ENCODE results near the gene ADAMTSL3. TPM values are rescaled to one million over a fixed set of nuclear protein-coding genes. Genes with fewer than 3 reads are reported as not detected.
"Not testable (repeated sequence)": the region's sequence is repeated elsewhere in the genome, so short reads cannot be mapped to it uniquely, and the experiment has no call there.

The ADAMTSL3 gene
- total RNA-seq, 3 donors from 2014 or later (not counting 1 experiment from before 2014, with no cell fraction given) = 0.14 to 0.43 (median 0.25) TPM

DNA sequence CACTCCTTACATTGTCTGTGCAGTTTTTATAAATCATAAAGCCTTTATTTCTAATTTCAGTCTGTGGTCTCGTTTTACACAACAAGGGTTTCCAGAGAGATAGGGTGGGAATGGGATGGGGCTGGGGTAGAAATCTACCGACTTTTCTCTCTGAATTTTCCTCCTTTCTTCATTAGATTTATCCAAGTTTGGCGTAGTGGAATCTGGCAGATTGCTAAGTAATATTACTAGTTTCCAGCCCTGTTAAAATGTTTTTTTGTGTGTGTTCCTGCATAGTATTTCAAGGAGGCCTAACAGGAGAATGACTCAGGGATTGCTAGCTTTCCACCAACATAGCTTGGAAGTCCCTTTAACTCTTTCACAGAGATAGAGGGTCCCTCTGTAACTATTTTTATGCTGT is 396.2 kb downstream of the ADAMTSL3 start:
- no peaks in the 10 kb centered on the region for H3K36me3 Mint-ChIP-seq
- intact Hi-C loops (cut with micrococcal nuclease) = no loop called here
- TF ChIP-seq, protein P1, sequence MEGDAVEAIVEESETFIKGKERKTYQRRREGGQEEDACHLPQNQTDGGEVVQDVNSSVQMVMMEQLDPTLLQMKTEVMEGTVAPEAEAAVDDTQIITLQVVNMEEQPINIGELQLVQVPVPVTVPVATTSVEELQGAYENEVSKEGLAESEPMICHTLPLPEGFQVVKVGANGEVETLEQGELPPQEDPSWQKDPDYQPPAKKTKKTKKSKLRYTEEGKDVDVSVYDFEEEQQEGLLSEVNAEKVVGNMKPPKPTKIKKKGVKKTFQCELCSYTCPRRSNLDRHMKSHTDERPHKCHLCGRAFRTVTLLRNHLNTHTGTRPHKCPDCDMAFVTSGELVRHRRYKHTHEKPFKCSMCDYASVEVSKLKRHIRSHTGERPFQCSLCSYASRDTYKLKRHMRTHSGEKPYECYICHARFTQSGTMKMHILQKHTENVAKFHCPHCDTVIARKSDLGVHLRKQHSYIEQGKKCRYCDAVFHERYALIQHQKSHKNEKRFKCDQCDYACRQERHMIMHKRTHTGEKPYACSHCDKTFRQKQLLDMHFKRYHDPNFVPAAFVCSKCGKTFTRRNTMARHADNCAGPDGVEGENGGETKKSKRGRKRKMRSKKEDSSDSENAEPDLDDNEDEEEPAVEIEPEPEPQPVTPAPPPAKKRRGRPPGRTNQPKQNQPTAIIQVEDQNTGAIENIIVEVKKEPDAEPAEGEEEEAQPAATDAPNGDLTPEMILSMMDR (IDR thresholded peaks at IDR 0.05) = no peak
- H3K27me3 Mint-ChIP-seq (ENCODE audit: low read depth in 2 of 2) = peaks cover 1 to 10% of the 10 kb centered on the region in 2 donors
- H3K27ac ChIP-seq (ENCODE audit: low read length) = no peak overlapping the region
- DNase-seq (no peak), ATAC-seq (no peak)
- peaks cover 3 to 4% of the 10 kb centered on the region in 2 donors for H3K9me3 Mint-ChIP-seq
- H3K27ac Mint-ChIP-seq = no peak overlapping the region
- no peaks in the 10 kb centered on the region for H3K9me3 ChIP-seq (ENCODE audit: control insufficient read depth, insufficient read depth, low read length)
- no CpG with 5 or more reads among the region's 3 CpGs for WGBS (ENCODE audit: insufficient coverage)
- no peak overlapping the region for H3K4me3 Mint-ChIP-seq
- no peak overlapping the region for H3K4me3 ChIP-seq (ENCODE audit: low read length)
- H3K4me1 Mint-ChIP-seq = no peaks in the 10 kb centered on the region
- no peaks in the 10 kb centered on the region for H3K4me1 ChIP-seq (ENCODE audit: control insufficient read depth, insufficient read depth, low read length)
- H3K27me3 ChIP-seq (ENCODE audit: control insufficient read depth, insufficient read depth, low read length) = no peaks in the 10 kb centered on the region
- H3K36me3 ChIP-seq (ENCODE audit: control insufficient read depth, insufficient read depth, low read length) = no peaks in the 10 kb centered on the region

DNA sequence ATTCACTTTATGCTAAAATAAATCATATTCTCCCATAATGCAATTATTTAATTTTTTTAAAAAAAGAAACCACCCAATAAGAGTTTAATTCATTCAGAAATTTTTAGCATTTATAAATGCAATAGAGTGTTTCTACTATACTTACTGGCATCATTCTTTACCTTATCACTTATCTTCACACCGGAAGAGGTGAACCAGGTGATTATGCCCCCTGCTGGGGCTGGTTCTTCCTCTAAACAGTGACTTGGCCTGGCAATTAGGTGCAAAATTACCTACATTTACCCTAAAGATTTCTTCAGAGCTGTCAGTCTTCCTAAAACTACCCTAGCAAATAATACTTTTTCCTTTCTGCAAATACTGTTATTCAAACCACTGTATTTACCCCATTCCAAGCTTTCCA is 397.2 kb downstream of the ADAMTSL3 start:
- H3K4me3 Mint-ChIP-seq; H3K27me3 ChIP-seq (ENCODE audit: control insufficient read depth, insufficient read depth, low read length); H3K27ac ChIP-seq (ENCODE audit: low read length); H3K4me1 Mint-ChIP-seq; H3K36me3 Mint-ChIP-seq; H3K4me1 ChIP-seq (ENCODE audit: control insufficient read depth, insufficient read depth, low read length); intact Hi-C loops (cut with micrococcal nuclease); H3K9me3 Mint-ChIP-seq; H3K27me3 Mint-ChIP-seq (ENCODE audit: low read depth in 2 of 2); H3K36me3 ChIP-seq (ENCODE audit: control insufficient read depth, insufficient read depth, low read length); H3K9me3 ChIP-seq (ENCODE audit: control insufficient read depth, insufficient read depth, low read length); DNase-seq; H3K4me3 ChIP-seq (ENCODE audit: low read length); H3K27ac Mint-ChIP-seq: not testable (repeated sequence)
- ATAC-seq = peak in 1 of 3 donors; percentile 39
- WGBS (ENCODE audit: insufficient coverage) = no CpG with 5 or more reads among the region's 1 CpG

DNA sequence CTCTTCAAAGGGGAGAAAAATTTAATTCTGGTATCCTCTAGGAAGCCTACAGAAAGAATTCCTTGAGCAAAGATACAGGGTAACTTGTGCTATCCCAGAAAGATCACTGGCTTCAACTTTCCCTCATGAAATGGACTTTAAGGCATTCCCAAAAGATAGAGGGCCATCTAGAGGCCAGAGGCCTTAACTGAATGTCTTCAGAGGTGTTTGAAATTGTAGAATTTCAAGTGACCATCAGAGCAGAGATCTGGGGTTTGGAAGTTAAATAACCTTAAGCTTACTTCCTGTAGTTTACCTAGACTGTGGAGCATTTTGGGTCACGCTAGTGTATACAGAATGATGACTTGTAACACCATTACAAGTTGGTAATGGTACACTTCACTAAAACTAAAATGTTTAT is 400.6 kb downstream of the ADAMTSL3 start:
- DNase-seq; H3K4me1 ChIP-seq (ENCODE audit: control insufficient read depth, insufficient read depth, low read length); H3K27ac Mint-ChIP-seq; H3K9me3 ChIP-seq (ENCODE audit: control insufficient read depth, insufficient read depth, low read length); H3K4me1 Mint-ChIP-seq; H3K27ac ChIP-seq (ENCODE audit: low read length); H3K36me3 ChIP-seq (ENCODE audit: control insufficient read depth, insufficient read depth, low read length); H3K4me3 Mint-ChIP-seq; ATAC-seq; H3K4me3 ChIP-seq (ENCODE audit: low read length); intact Hi-C loops (cut with micrococcal nuclease); H3K27me3 ChIP-seq (ENCODE audit: control insufficient read depth, insufficient read depth, low read length): not testable (repeated sequence)
- peaks cover 12 to 15% of the 10 kb centered on the region in 2 donors for H3K27me3 Mint-ChIP-seq (ENCODE audit: low read depth in 2 of 2)
- peaks cover 17% of the 10 kb centered on the region for H3K36me3 Mint-ChIP-seq
- H3K9me3 Mint-ChIP-seq = peaks cover 9 to 12% of the 10 kb centered on the region in 2 donors
- WGBS (ENCODE audit: insufficient coverage) = no CpG with 5 or more reads among the region's 1 CpG

DNA sequence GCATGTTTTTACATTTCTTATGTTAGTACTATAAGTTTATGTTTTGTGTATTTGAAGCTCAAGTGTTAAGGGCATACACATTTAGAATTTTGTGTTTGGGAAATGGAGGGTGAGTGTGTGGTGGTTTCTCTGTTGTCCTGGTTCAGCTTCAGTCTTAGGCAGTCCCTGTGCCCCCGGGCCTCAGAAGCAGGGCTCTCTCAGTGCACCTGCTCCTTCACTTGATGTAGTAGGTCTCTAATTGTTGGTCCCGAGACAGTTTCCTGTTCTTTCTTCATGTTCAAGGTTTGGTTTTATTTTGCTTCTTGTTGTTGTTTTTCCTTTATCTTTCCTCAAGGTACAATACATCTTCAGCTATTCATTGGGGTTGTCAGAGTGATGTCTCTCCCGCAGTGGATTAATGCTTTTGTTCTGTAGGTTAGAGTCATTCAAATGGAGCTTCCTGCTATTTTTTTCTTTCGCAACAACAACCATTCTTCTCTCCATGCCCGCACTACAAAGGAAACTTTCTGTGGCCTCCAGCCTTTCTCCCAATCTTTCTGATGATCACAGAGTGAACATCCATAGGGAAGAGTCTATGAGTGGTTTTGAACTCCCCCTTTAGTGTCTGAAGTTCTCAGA is 403.9 kb downstream of the ADAMTSL3 start:
- intact Hi-C loops (cut with micrococcal nuclease) = no loop called here
- WGBS (ENCODE audit: insufficient coverage) = 83% methylated on average over 2 of the region's 5 CpGs
- Mint-ChIP-seq H3K27me3 (ENCODE audit: low read depth in 2 of 2) (peaks cover 12 to 15% of the 10 kb centered on the region in 2 donors), H3K4me3 (no peak overlapping the region), H3K4me1 (no peaks in the 10 kb centered on the region), H3K36me3 (peaks cover 17% of the 10 kb centered on the region), H3K27ac (no peak overlapping the region), H3K9me3 (peaks cover 11 to 12% of the 10 kb centered on the region in 2 donors)
- H3K36me3 ChIP-seq (ENCODE audit: control insufficient read depth, insufficient read depth, low read length) = no peaks in the 10 kb centered on the region
- DNase-seq = no peak
- no peaks in the 10 kb centered on the region for H3K9me3 ChIP-seq (ENCODE audit: control insufficient read depth, insufficient read depth, low read length)
- ATAC-seq = no peak
- no peaks in the 10 kb centered on the region for H3K4me1 ChIP-seq (ENCODE audit: control insufficient read depth, insufficient read depth, low read length)
- H3K27ac ChIP-seq (ENCODE audit: low read length) = no peak overlapping the region
- TF ChIP-seq, protein P1 (IDR thresholded peaks at IDR 0.05) = no peak
- H3K27me3 ChIP-seq (ENCODE audit: control insufficient read depth, insufficient read depth, low read length) = no peaks in the 10 kb centered on the region
- H3K4me3 ChIP-seq (ENCODE audit: low read length) = no peak overlapping the region

DNA sequence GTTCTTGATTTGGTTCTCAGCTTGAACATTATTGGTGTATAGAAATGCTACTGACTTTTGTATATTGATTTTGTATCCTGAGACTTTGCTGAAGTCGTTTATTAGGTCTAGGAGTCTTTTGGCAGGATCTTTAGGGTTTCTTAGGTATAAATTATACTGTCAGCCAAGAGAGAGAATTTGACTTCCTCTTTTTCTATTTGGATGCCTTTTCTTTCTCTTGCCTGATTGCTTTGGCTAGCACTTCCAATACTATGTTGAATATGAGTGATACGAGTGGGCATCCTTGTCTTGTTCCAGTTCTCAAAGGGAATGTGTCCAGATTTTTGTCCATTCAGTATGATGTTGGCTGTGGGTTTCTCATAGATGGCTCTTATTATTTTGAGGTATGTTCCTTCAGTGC is 409.8 kb downstream of the ADAMTSL3 start:
- DNase-seq; ATAC-seq; H3K27me3 Mint-ChIP-seq (ENCODE audit: low read depth in 2 of 2); H3K27ac Mint-ChIP-seq; H3K4me1 ChIP-seq (ENCODE audit: control insufficient read depth, insufficient read depth, low read length); H3K4me3 ChIP-seq (ENCODE audit: low read length); H3K36me3 Mint-ChIP-seq; H3K4me3 Mint-ChIP-seq; H3K27me3 ChIP-seq (ENCODE audit: control insufficient read depth, insufficient read depth, low read length); H3K9me3 Mint-ChIP-seq; intact Hi-C loops (cut with micrococcal nuclease); H3K9me3 ChIP-seq (ENCODE audit: control insufficient read depth, insufficient read depth, low read length); H3K4me1 Mint-ChIP-seq; H3K36me3 ChIP-seq (ENCODE audit: control insufficient read depth, insufficient read depth, low read length); H3K27ac ChIP-seq (ENCODE audit: low read length): not testable (repeated sequence)
- 54% methylated on average over 2 of the region's 2 CpGs for WGBS (ENCODE audit: insufficient coverage)

DNA sequence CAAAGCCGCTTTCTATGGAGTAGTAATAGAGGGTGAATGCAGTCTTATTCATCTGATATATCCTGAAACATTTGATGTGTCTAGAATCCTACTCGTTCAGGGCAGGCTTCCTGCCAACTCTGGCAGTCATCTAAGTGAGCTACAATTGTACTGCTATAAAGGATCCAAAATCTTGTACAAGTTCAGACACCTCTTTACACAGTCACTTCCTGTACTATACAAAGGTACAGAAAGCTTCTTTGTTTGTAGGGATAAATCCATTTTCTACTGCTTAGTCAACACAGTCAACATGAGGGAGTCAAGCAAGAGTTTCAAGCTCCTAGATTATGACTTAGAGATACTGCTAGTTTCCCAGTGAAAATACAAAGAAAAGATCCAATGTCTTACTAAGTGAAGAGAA is 414.8 kb downstream of the ADAMTSL3 start:
- H3K9me3 Mint-ChIP-seq; H3K36me3 Mint-ChIP-seq; H3K4me3 ChIP-seq (ENCODE audit: low read length); H3K36me3 ChIP-seq (ENCODE audit: control insufficient read depth, insufficient read depth, low read length); H3K27ac ChIP-seq (ENCODE audit: low read length); H3K9me3 ChIP-seq (ENCODE audit: control insufficient read depth, insufficient read depth, low read length); H3K4me1 ChIP-seq (ENCODE audit: control insufficient read depth, insufficient read depth, low read length); intact Hi-C loops (cut with micrococcal nuclease); H3K4me3 Mint-ChIP-seq; H3K4me1 Mint-ChIP-seq; H3K27me3 ChIP-seq (ENCODE audit: control insufficient read depth, insufficient read depth, low read length); DNase-seq; H3K27ac Mint-ChIP-seq; ATAC-seq: not testable (repeated sequence)
- WGBS (ENCODE audit: insufficient coverage) = no CpG with 5 or more reads among the region's 2 CpGs
- peaks cover 8 to 22% of the 10 kb centered on the region in 2 donors for H3K27me3 Mint-ChIP-seq (ENCODE audit: low read depth in 2 of 2)

DNA sequence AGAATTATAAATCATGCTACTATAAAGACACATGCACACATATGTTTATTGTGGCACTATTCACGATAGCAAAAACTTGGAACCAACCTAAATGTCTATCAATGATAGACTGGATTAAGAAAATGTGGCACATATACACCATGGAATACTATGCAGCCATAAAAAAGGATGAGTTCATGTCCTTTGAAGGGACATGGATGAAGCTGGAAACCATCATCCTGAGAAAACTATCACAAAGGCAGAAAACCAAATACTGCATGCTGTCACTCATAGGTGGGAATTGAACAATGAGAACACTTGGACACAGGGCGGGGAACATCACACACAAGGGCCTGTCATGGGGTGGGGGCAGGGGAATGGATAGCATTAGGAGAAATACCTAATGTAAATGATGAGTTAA is 424.1 kb downstream of the ADAMTSL3 start:
- intact Hi-C loops (cut with micrococcal nuclease); H3K27me3 ChIP-seq (ENCODE audit: control insufficient read depth, insufficient read depth, low read length); H3K27ac ChIP-seq (ENCODE audit: low read length); H3K4me1 ChIP-seq (ENCODE audit: control insufficient read depth, insufficient read depth, low read length); DNase-seq; H3K4me3 ChIP-seq (ENCODE audit: low read length); H3K4me3 Mint-ChIP-seq; H3K9me3 ChIP-seq (ENCODE audit: control insufficient read depth, insufficient read depth, low read length); H3K36me3 ChIP-seq (ENCODE audit: control insufficient read depth, insufficient read depth, low read length); H3K27ac Mint-ChIP-seq; ATAC-seq; H3K36me3 Mint-ChIP-seq; H3K9me3 Mint-ChIP-seq: not testable (repeated sequence)
- Mint-ChIP-seq H3K27me3 (ENCODE audit: low read depth in 2 of 2) (peaks cover 51 to 69% of the 10 kb centered on the region in 2 donors), H3K4me1 (peaks cover 13 to 14% of the 10 kb centered on the region in 2 donors)
- WGBS (ENCODE audit: insufficient coverage) = 67% methylated on average over 1 of the region's 2 CpGs
